ENCODE results near the gene CHRDL2. TPM values are rescaled to one million over a fixed set of nuclear protein-coding genes. Genes with fewer than 3 reads are reported as not detected.

Gene CHRDL2
- total and polyA plus RNA-seq, 2 experiments from 2014 or later, result 0.83 to 4.7 TPM

DNA sequence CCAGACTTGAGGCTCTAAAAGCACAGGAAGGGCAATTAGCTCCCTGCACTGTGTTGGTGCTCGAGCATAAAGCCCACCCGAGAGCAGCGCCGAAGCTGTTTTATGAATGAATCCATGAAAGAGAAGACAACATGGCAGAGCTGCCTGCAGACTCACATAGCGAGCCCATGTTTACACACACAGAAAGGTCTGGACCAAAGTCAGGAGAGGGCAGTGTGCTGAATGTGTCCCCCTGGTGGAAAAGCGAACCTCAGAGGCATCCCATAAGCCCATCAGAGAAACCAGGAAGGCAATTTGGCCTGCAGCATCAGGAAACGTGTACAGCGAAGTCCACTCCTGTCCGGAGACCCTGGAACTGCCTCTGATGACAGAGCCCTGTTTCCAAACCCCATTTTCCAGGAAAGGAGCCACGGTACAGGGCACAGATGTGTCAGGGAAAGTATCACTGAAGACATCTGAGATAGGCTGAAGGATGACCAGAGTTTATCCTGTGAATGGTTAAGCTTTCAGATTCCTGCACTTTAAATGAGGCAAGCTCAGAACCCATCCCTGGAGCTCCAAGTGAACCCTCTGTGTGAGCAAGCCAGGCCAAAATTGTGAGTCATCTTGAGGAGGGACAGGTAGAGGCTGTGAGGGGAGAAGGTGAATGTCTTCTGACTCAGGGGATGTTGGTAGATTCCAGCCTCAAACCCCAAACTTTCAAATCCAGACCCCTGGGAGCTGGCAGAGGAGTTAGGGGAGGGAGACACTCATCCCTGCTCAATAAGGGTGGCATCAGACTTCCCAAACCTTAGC is 36.9 kb downstream of the CHRDL2 start:
- H3K27ac ChIP-seq, result no peak overlapping the region
- no peak for TF ChIP-seq CTCF (IDR thresholded peaks at IDR 0.05; ENCODE audit: poor library complexity)
- no peak for TF ChIP-seq EZH2 (IDR thresholded peaks at IDR 0.05; ENCODE audit: borderline replicate concordance)
- no peaks in the 10 kb centered on the region for H3K79me2 ChIP-seq
- no peak overlapping the region for H2AFZ ChIP-seq
- 82% methylated on average over 10 of the region's 10 CpGs for WGBS (ENCODE audit: low lambda C conversion rate, missing lambda C conversion rate)
- no peaks in the 10 kb centered on the region for H3K36me3 ChIP-seq (replicated peaks; ENCODE audit: insufficient read depth, low read depth)
- H3K27me3 ChIP-seq, result no peaks in the 10 kb centered on the region
- H4K20me1 ChIP-seq (ENCODE audit: insufficient read depth, poor library complexity, severe bottlenecking), result no peaks in the 10 kb centered on the region
- peaks cover 7% of the 10 kb centered on the region for H3K4me1 ChIP-seq (ENCODE audit: insufficient read depth)
- no peak for DNase-seq (ENCODE audit: low spot score)
- H3K9me3 ChIP-seq (ENCODE audit: low read depth), result no peaks in the 10 kb centered on the region
- no peaks in the 10 kb centered on the region for H3K9me2 ChIP-seq (replicated peaks; ENCODE audit: insufficient read depth)
- no peak overlapping the region for H3K4me2 ChIP-seq
- no peak overlapping the region for H3K4me3 ChIP-seq

DNA sequence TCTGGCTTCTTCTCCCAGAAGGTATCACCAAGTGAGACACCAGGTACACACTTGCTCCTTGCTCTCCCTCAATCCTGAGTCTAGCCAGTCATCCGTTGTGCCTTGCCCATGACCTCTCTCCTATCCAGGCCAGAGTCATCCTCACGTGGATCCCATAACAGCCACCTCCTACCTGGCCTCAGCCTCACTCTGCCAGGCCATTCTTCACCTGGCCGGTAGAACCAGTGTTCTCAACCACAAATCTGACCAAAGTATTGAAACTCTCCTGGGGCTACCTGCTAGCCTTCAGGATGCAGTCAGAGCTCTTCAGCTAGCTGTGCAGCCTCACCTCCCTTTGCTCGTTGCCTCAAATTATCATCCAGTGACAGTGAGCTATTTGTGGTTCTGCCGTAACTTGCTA is 37.7 kb downstream of the CHRDL2 start:
- H3K27ac ChIP-seq, result no peak overlapping the region
- H2AFZ ChIP-seq, result no peak overlapping the region
- TF ChIP-seq EZH2phosphoT487 (IDR thresholded peaks at IDR 0.05; ENCODE audit: low read depth, severe bottlenecking, unreplicated experiment), result no peak
- no peak for TF ChIP-seq CTCF (IDR thresholded peaks at IDR 0.05; ENCODE audit: poor library complexity)
- TF ChIP-seq EZH2 (IDR thresholded peaks at IDR 0.05; ENCODE audit: borderline replicate concordance), result no peak
- no peaks in the 10 kb centered on the region for H3K79me2 ChIP-seq
- no peaks in the 10 kb centered on the region for H3K27me3 ChIP-seq
- peaks cover 7% of the 10 kb centered on the region for H3K4me1 ChIP-seq (ENCODE audit: insufficient read depth)
- WGBS (ENCODE audit: low lambda C conversion rate, missing lambda C conversion rate), result 85% methylated on average over 5 of the region's 5 CpGs
- no peaks in the 10 kb centered on the region for H3K36me3 ChIP-seq (replicated peaks; ENCODE audit: insufficient read depth, low read depth)
- no peaks in the 10 kb centered on the region for H3K9me2 ChIP-seq (replicated peaks; ENCODE audit: insufficient read depth)
- H3K4me2 ChIP-seq, result no peak overlapping the region
- H3K9me3 ChIP-seq (ENCODE audit: low read depth), result no peaks in the 10 kb centered on the region
- no peak overlapping the region for H3K4me3 ChIP-seq
- H4K20me1 ChIP-seq (ENCODE audit: insufficient read depth, poor library complexity, severe bottlenecking), result no peaks in the 10 kb centered on the region
- no peak for DNase-seq (ENCODE audit: low spot score)

DNA sequence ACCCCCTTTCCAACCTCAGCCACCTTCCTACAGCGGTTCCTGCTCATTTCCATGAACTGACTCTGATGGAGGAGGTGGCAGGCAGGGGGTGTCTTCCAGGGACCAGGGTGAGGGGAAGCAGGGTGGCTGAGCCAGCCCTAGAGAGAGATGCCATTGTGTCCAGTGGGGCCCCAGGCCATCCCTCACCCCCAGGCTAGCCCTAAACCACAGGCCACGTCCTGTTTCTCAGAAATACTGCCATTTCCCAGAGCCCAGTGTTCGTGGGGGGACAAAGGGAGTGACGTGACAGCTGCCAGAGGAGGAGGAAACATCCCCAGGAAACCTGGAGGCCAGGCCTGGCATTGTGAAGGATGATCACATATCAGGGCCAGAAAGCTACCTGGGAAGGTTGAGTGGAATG is 39.5 kb downstream of the CHRDL2 start:
- 72% methylated on average over 4 of the region's 4 CpGs for WGBS (ENCODE audit: low lambda C conversion rate, missing lambda C conversion rate)
- DNase-seq (ENCODE audit: low spot score), result no peak

More for the DNA sequence above, 39.5 kb downstream of the CHRDL2 start:
- H3K4me2 ChIP-seq, result no peak overlapping the region
- no peaks in the 10 kb centered on the region for H3K36me3 ChIP-seq (replicated peaks; ENCODE audit: insufficient read depth, low read depth)
- H3K27ac ChIP-seq, result no peak overlapping the region
- no peak overlapping the region for H3K4me3 ChIP-seq
- H3K79me2 ChIP-seq, result no peaks in the 10 kb centered on the region
- H3K4me1 ChIP-seq (ENCODE audit: insufficient read depth), result peaks cover 6% of the 10 kb centered on the region
- TF ChIP-seq CTCF (IDR thresholded peaks at IDR 0.05; ENCODE audit: poor library complexity), result no peak
- no peak for TF ChIP-seq EZH2phosphoT487 (IDR thresholded peaks at IDR 0.05; ENCODE audit: low read depth, severe bottlenecking, unreplicated experiment)
- no peak for TF ChIP-seq EZH2 (IDR thresholded peaks at IDR 0.05; ENCODE audit: borderline replicate concordance)
- no peaks in the 10 kb centered on the region for H4K20me1 ChIP-seq (ENCODE audit: insufficient read depth, poor library complexity, severe bottlenecking)
- H3K9me2 ChIP-seq (replicated peaks; ENCODE audit: insufficient read depth), result no peaks in the 10 kb centered on the region
- no peaks in the 10 kb centered on the region for H3K9me3 ChIP-seq (ENCODE audit: low read depth)
- no peak overlapping the region for H2AFZ ChIP-seq
- no peaks in the 10 kb centered on the region for H3K27me3 ChIP-seq

Data from hepatocyte (in vitro differentiated cells).